HG03045 (cell line): ENCODE data around the gene ZMIZ2.

Experiments used
- ATAC-seq: cut with Tn5 transposase; IDR thresholded peaks from one replicate; pipeline ENCODE4 v1.9.1; 2021; ENCODE audit warnings: mild to moderate bottlenecking, moderate library complexity; ENCODE audit not compliant: unreplicated experiment

ZMIZ2 gene

GRCh38 chr7:44755698-44756627 is 7.3 kb downstream of the ZMIZ2 start:
- ATAC-seq = no peak

GRCh38 chr7:44756904-44757303 is 8.3 kb downstream of the ZMIZ2 start:
- ATAC-seq = no peak

DNA sequence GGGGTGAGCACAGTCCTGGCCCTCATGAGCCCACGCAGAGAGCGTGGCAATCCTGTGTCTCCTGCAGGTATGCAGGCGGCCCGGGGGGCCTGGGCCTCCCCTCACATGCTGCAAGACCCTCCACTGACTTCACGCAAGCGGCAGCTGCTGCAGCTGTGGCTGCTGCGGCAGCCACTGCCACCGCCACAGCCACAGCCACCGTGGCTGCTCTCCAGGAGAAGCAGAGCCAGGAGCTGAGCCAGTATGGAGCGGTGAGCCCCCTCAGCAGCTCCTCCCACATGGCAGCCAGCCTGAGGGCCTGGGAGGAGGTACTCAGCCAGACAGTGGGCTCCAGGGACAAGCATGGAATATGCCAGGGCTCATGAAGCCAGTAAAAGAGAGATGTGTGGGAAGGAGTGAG is 8.7 kb downstream of the ZMIZ2 start:
- ATAC-seq = no peak

DNA sequence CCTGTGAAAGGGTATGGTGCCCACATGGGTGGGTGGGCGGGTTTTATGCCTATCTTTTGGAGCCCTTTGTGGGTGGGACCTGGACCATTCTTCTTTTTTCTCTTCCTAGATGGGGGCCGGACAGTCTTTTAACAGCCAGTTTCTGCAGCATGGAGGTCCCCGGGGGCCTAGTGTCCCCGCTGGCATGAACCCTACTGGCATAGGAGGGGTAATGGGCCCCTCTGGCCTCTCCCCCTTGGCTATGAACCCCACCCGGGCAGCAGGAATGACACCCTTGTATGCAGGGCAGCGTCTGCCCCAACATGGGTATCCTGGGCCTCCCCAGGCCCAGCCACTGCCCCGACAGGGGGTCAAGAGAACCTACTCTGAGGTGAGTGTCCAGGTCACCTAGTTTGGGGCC is 9.1 kb downstream of the ZMIZ2 start:
- ATAC-seq = no peak

DNA sequence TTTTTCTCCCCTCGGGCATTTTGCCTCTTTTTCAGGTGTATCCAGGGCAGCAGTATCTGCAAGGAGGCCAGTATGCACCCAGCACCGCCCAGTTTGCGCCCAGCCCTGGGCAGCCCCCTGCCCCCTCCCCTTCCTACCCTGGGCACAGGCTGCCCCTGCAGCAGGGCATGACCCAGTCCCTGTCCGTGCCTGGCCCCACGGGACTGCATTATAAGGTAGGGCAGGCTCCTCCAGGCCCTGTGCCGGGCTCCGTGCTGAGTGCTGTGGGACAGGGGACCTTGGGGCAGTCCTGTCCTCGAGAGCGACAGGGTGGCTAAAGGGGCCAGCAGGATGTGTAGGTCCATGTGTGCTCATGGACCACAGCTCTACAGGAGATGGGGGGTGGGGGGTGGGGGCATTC is 10.6 kb downstream of the ZMIZ2 start:
- no peak for ATAC-seq

DNA sequence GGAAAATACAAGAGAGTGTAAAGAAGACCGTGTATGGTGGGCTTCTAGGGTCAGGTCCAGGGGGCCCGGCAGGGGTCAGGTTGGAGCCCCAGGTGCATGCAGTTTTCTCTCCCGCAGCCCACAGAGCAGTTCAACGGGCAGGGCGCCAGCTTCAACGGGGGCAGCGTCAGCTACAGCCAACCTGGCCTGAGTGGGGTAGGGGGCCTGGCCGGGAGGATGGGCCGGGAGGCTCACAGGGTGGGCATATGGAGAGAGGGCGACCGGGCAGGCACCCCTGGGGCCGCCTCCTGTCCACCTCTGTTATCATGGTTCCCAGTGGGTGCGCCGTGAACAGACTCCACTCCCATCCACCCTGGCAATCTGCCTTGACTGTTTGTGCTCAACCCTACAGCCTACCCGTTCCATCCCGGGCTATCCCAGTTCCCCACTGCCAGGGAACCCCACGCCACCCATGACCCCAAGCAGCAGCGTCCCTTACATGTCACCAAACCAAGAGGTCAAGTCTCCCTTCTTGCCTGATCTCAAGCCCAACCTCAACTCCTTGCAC is 11.5 kb downstream of the ZMIZ2 start:
- ATAC-seq = no peak

GRCh38 chr7:44761207-44762161 is 12.8 kb downstream of the ZMIZ2 start:
- ATAC-seq = no peak

DNA sequence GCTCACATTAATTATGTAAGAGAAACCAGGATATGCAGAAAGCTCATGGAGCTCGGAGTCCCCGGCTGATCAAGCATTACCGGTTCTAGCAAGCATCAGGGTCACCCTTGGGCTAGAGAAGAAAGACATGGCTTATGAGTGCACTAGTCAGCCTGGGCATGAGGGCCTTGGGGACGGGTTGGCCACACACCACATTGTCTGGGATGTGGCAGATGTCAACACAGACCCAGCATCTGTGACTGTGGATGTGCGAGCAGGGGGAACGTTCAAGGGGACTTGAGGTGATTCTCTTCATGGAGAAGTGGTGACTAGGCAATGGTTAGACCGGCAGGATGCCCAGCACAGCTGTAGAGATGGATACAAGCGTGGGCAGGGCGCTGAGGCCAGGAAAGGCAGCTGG is 13.7 kb downstream of the ZMIZ2 start:
- no peak for ATAC-seq

GRCh38 chr7:44762726-44763522 is 14.3 kb downstream of the ZMIZ2 start:
- no peak for ATAC-seq

GRCh38 chr7:44764081-44764480 is 15.4 kb downstream of the ZMIZ2 start:
- ATAC-seq = no peak

DNA sequence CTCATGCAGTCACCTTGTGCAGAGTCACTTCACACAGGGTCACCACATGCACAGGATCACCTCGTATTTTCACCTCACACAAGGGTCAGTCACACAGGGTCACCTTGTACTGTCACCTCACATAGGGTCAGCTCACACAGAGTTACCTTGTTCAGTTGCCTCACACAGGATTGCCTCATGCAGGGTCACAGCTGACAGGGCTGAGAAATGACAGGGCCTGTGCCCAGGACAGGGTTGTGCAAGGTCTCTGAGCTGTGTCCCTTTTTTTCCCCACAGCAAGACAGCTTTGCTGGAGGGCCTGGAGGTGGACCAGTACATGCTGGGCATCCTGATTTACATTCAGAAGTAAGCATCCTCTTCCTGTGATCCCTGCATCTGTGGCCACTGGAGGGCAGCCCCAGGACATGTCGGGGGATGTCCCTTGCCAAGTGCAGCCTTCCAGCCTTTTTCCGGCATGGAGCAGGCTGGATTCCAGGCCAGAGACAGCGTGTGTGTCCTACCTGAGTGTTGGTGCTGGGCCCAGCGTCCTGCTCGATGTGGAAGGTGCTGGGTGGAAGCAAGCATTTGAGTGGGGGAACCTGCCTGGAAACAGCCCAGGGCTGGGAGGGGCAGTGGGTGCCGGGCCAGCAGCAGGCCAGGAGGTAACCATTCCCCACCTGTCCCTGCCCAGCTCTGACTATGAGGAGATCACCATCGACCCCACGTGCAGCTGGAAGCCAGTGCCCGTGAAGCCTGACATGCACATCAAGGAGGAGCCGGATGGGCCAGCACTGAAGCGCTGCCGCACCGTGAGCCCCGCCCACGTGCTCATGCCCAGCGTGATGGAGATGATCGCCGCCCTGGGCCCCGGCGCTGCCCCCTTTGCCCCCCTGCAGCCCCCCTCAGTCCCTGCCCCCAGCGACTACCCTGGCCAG is 16.3 kb downstream of the ZMIZ2 start:
- no peak for ATAC-seq

DNA sequence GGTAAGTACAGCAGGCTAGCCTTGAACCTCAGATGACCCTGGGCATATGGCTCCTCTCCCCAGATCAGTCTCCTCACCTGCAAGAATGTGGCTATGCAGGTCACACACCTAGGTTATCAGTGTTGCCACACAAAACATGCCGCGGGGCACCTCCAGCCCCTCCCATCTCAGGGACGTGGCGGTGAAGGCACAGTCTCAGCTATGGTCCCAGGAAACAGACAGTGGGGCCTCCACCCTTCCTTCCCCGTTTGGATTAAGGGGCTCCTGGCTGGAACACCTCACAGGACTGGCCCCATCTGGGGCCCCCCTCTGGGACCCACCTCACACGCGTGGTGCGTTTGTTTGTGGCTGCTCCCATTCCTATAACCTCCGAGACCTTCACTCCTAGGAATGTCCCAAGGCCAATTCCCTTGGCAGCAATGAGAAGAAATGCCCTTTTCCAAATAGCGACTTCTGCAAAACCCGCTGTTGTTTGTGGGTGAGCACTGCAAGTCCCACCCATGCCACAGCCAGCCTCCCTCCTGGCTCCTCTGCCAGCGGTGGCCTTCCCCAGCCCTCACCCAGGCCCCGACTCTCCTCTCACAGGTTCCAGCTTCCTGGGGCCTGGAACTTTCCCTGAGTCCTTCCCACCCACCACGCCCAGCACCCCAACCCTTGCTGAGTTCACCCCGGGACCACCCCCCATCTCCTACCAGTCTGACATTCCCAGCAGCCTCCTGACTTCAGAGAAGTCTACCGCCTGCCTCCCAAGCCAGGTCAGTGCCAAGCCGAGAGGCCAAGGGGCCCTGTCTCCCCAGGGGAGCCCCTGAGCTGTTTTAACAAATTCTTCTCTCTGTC is 17.1 kb downstream of the ZMIZ2 start:
- ATAC-seq = no peak

DNA sequence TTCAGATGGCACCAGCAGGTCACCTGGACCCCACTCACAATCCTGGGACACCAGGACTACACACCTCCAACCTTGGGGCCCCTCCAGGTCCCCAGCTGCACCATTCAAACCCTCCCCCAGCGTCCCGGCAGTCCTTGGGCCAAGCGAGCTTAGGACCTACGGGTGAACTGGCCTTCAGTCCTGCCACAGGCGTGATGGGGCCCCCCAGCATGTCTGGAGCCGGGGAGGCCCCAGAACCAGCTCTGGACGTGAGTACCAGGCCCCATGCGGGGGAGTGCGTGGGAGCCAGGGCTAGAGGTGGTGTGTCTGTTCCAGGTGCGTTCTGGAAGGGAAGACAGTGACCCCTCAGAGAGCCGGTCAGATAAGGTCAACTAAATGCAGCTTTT is 17.8 kb downstream of the ZMIZ2 start:
- no peak for ATAC-seq

GRCh38 chr7:44767134-44767911 is 18.7 kb downstream of the ZMIZ2 start:
- ATAC-seq = no peak

DNA sequence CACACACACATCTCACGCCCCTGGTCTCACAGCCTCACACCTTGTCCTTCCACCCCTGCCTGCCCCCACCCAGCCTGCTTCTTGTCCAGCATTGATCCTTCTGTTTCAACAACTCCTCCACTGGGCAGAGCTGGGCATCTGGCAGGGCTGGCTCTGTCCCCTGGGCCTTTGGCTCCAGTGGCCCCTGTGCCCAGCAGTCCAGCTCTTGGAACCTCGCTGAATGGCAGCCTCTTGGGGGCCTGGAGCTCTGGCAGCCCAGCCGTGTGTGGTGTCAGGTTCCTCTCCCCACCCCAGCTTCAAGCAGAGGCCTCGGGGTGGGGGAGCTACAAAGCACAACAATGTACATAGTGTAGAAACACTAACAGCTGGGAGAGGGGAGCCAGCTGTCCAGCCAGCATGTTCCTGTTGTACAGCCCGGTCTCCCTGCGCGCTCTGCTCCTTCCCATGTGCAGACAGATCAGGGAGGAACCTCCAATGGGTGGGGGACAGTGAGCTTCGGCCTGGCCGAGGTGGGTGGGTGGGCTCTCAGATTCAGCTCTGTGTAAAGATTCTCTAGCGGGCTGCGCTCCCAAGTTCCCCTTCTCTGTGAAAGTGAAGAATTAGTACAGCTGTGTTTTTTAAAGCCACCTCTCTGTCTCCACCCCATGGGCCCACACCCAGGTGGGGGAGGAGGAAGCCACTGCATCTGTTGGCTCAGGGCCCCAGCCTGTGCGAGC is 19.4 kb downstream of the ZMIZ2 start:
- ATAC-seq = no peak

DNA sequence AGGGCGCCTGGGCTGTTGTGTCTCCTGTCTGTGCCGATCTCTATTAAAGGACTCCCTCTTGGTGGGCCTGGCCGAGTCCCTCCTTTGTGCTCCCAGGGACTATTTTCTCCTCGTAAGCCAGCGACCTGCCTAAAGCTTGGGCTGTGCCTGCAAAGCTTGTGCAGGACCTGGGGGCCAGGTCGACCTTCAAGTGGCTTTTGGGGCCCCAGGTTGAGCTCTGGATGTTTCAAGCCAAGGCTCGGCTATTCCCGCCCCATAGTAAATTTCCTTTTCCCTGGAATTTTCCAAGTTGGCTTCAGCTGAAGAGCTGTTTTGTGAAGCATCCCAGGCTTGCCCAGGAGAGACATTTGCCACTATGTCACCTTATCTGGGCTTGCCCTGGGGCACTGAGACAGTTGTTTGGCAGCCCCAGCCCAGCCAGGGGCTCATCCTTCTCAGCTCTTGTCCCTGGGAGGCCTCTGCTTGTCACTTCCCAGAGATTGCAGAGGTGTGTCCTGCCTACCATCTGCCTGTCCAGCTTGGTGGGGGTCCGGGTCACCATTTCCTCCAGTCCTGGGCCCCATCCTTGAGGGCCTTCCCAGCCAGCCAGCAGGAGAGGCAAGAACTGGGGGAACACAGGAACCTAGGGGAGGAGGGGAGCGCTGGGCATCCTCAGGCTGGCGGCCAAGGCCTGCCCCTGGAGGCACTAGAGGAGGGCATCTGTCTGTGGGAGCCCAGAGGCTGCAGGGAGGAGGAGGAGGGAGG is 20.2 kb downstream of the ZMIZ2 start:
- no peak for ATAC-seq

DNA sequence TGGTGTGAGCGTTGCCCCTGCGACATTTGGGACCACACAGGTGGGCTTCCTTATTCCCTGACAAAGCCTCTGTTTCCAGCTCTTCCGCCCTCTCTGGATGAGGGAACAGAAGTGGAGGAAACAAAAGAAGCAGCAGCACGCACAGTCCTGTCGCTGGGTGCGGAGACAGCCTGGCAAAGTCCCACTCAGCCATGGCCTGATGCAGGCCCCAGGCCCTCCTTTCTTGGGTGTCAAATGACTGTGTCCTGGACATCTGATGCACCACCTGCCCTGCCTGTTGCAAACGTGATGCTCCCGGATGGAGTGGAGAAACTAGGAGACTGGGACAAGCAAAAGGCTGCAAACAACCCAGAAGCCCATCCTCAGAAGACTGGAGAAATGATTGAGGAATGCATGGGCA is 20.7 kb downstream of the ZMIZ2 start:
- no peak for ATAC-seq
